Measurements from ENCODE around the gene VAPA.
A peak's percentile ranks its signal among the peaks of the same experiment; 100 is the strongest.

DNA sequence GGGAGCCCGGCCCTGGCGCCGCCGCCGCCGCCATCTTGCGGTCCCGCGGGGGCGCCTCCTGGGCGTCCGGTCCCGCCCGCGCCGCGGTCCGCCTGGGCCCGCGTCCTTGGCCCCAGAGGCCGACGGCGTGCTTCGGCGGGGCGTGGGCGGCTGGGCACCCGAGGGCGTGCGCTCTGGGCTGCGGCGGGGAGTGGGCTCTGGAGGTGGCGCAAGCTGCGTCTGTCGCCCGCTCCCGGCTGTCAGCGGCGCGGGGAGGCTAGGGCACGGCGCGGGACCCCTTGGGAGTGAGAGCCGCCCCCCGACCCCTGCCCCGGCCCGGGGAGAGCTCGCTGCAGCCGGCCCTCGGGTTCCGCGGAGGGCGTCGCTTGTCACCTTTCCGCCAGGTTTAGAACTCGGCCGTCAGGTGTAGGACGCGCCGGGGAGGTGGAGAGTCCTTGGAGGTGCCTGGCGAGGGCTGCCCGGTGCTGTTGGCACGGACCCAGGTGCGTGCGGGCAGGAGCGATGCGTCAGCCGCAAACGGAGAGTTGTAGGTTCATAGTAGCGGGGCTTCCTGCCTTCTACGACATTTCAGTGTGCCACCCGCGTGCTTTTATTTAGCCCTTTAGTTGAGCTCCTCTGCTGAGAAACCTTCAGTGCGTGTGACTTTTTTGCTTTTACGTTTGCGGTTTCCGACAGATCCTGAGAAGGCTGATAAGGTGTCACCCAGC is 921 bp downstream of the VAPA start:
- TF ChIP-seq, protein P1, sequence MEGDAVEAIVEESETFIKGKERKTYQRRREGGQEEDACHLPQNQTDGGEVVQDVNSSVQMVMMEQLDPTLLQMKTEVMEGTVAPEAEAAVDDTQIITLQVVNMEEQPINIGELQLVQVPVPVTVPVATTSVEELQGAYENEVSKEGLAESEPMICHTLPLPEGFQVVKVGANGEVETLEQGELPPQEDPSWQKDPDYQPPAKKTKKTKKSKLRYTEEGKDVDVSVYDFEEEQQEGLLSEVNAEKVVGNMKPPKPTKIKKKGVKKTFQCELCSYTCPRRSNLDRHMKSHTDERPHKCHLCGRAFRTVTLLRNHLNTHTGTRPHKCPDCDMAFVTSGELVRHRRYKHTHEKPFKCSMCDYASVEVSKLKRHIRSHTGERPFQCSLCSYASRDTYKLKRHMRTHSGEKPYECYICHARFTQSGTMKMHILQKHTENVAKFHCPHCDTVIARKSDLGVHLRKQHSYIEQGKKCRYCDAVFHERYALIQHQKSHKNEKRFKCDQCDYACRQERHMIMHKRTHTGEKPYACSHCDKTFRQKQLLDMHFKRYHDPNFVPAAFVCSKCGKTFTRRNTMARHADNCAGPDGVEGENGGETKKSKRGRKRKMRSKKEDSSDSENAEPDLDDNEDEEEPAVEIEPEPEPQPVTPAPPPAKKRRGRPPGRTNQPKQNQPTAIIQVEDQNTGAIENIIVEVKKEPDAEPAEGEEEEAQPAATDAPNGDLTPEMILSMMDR (IDR thresholded peaks at IDR 0.05; ENCODE audit: insufficient read depth, low read length) = no peak
- TF ChIP-seq, protein P2, sequence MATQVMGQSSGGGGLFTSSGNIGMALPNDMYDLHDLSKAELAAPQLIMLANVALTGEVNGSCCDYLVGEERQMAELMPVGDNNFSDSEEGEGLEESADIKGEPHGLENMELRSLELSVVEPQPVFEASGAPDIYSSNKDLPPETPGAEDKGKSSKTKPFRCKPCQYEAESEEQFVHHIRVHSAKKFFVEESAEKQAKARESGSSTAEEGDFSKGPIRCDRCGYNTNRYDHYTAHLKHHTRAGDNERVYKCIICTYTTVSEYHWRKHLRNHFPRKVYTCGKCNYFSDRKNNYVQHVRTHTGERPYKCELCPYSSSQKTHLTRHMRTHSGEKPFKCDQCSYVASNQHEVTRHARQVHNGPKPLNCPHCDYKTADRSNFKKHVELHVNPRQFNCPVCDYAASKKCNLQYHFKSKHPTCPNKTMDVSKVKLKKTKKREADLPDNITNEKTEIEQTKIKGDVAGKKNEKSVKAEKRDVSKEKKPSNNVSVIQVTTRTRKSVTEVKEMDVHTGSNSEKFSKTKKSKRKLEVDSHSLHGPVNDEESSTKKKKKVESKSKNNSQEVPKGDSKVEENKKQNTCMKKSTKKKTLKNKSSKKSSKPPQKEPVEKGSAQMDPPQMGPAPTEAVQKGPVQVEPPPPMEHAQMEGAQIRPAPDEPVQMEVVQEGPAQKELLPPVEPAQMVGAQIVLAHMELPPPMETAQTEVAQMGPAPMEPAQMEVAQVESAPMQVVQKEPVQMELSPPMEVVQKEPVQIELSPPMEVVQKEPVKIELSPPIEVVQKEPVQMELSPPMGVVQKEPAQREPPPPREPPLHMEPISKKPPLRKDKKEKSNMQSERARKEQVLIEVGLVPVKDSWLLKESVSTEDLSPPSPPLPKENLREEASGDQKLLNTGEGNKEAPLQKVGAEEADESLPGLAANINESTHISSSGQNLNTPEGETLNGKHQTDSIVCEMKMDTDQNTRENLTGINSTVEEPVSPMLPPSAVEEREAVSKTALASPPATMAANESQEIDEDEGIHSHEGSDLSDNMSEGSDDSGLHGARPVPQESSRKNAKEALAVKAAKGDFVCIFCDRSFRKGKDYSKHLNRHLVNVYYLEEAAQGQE (IDR thresholded peaks at IDR 0.05; ENCODE audit: insufficient replicate concordance, low read depth) = no peak
- TF ChIP-seq POLR2AphosphoS5 (IDR thresholded peaks at IDR 0.05; ENCODE audit: low read depth) (peak; percentile 83), SPI1 (IDR thresholded peaks at IDR 0.05; ENCODE audit: borderline replicate concordance, low read depth) (no peak)
